GM21717 (cell line): Measurements from ENCODE around the gene CCDC107.
A peak's percentile ranks its signal among the peaks of the same experiment; 100 is the strongest.
"Not testable (repeated sequence)": the region's sequence is repeated elsewhere in the genome, so short reads cannot be mapped to it uniquely, and the experiment has no call there.

Experiments used
- ATAC-seq: cut with Tn5 transposase; IDR thresholded peaks from one replicate; pipeline ENCODE4 v1.9.1; 2021; ENCODE audit warnings: mild to moderate bottlenecking, moderate library complexity; ENCODE audit not compliant: unreplicated experiment

The CCDC107 gene

GRCh38 chr9:35637427-35637955 is 20.6 kb upstream of the CCDC107 start:
- not testable (repeated sequence) for ATAC-seq

- ATAC-seq = not testable (repeated sequence)
Measured at GRCh38 chr9:35638751-35639150, 19.3 kb upstream of the CCDC107 start.

GRCh38 chr9:35639225-35639624 is 18.9 kb upstream of the CCDC107 start:
- not testable (repeated sequence) for ATAC-seq

GRCh38 chr9:35639631-35640030 is 18.5 kb upstream of the CCDC107 start:
- ATAC-seq = no peak

GRCh38 chr9:35640431-35640830 is 17.7 kb upstream of the CCDC107 start:
- ATAC-seq = not testable (repeated sequence)

- ATAC-seq = not testable (repeated sequence)
Measured at GRCh38 chr9:35641478-35641877, 16.6 kb upstream of the CCDC107 start.

- ATAC-seq = no peak
Measured at GRCh38 chr9:35643046-35643445, 15.0 kb upstream of the CCDC107 start.

- ATAC-seq = not testable (repeated sequence)
Measured at GRCh38 chr9:35645736-35646135, 12.4 kb upstream of the CCDC107 start.

GRCh38 chr9:35646153-35646532 is 11.9 kb upstream of the CCDC107 start:
- ATAC-seq = peak; percentile 3

GRCh38 chr9:35646533-35647265 is 11.4 kb upstream of the CCDC107 start:
- ATAC-seq = peak; percentile 79

- no peak for ATAC-seq
Measured at GRCh38 chr9:35649431-35650340, 8.4 kb upstream of the CCDC107 start.

- no peak for ATAC-seq
Measured at GRCh38 chr9:35650341-35651158, 7.5 kb upstream of the CCDC107 start, which contains the start of gene SIT1. SIT1 (minus strand) TSS chr9:35650931; CDS start chr9:35650853, 78 bp downstream.

- no peak for ATAC-seq
Measured at GRCh38 chr9:35651956-35652828, 5.9 kb upstream of the CCDC107 start.

GRCh38 chr9:35652829-35653209 is 5.3 kb upstream of the CCDC107 start:
- ATAC-seq = no peak

GRCh38 chr9:35653611-35654010 is 4.5 kb upstream of the CCDC107 start:
- no peak for ATAC-seq

GRCh38 chr9:35656348-35656747 is 1.7 kb upstream of the CCDC107 start:
- no peak for ATAC-seq

- ATAC-seq = no peak
Measured at GRCh38 chr9:35656831-35657545, 1.1 kb upstream of the CCDC107 start.

- ATAC-seq = peak; percentile 87
Measured at GRCh38 chr9:35657546-35658136, 451 bp upstream of the CCDC107 start, which contains the start of gene RMRP. RMRP (minus strand) TSS chr9:35658019.

GRCh38 chr9:35658968-35659220 is 802 bp downstream of the CCDC107 start:
- no peak for ATAC-seq
